Choroid plexus epithelial cell (primary cell): Measurements from ENCODE around the gene POLR1D.
A peak's percentile ranks its signal among the peaks of the same experiment; 100 is the strongest.
"Not testable (repeated sequence)": the region's sequence is repeated elsewhere in the genome, so short reads cannot be mapped to it uniquely, and the experiment has no call there.

Source experiments
- DNase-seq: peaks from one replicate; pipeline ENCODE4 v3.0.0-alpha.2; 2010; ENCODE audit warnings: low read depth
- H3K4me3 ChIP-seq: 2 replicates; pipeline ENCODE4 v1.5.1; 2011; ENCODE audit warnings: low read depth, mild to moderate bottlenecking, control low read depth, low read length, moderate library complexity
- CTCF ChIP-seq: conservative IDR thresholded peaks from 2 replicates; pipeline ENCODE4 v1.5.1; 2011; ENCODE audit warnings: low read depth, mild to moderate bottlenecking, control low read depth, inconsistent platforms, low read length, moderate library complexity

Gene POLR1D

GRCh38 chr13:27622102-27622820 lies 569 bp downstream of the POLR1D start:
- DNase-seq = peak; percentile 26
- peak overlapping the region; percentile 91 for H3K4me3 ChIP-seq
- peak; percentile 47 for TF ChIP-seq CTCF

- DNase-seq = no peak
- TF ChIP-seq CTCF = no peak
- no peak overlapping the region for H3K4me3 ChIP-seq
Observed at GRCh38 chr13:27622881-27623280, 1.2 kb downstream of the POLR1D start.

- no peak for TF ChIP-seq CTCF
- no peak for DNase-seq
Observed at GRCh38 chr13:27624071-27624470, 2.4 kb downstream of the POLR1D start.

GRCh38 chr13:27625839-27626238 lies 4.1 kb downstream of the POLR1D start:
- no peak for TF ChIP-seq CTCF
- no peak for DNase-seq
- H3K4me3 ChIP-seq = no peak overlapping the region

More at GRCh38 chr13:27624071-27624470, 2.4 kb downstream of the POLR1D start:
- no peak overlapping the region for H3K4me3 ChIP-seq

- TF ChIP-seq CTCF = no peak
- no peak for DNase-seq
- no peak overlapping the region for H3K4me3 ChIP-seq
Observed at GRCh38 chr13:27627380-27627779, 5.7 kb downstream of the POLR1D start.

- no peak overlapping the region for H3K4me3 ChIP-seq
- TF ChIP-seq CTCF = no peak
- no peak for DNase-seq
Observed at GRCh38 chr13:27628081-27628480, 6.4 kb downstream of the POLR1D start.

GRCh38 chr13:27628766-27629165 lies 7.1 kb downstream of the POLR1D start:
- DNase-seq, H3K4me3 ChIP-seq: not testable (repeated sequence)
